ENCODE data around the gene FGGY.

GRCh38 chr1:59399642-59400041, 102.7 kb downstream of the FGGY start:
- TF ChIP-seq CTCF (IDR thresholded peaks at IDR 0.05) (no peak), EZH2 (IDR thresholded peaks at IDR 0.05; ENCODE audit: borderline replicate concordance, insufficient read depth, low read depth, low read length, poor library complexity, severe bottlenecking) (no peak)
